ENCODE measurements around the gene CLDN11. TPM values are rescaled to one million over a fixed set of nuclear protein-coding genes. Genes with fewer than 3 reads are reported as not detected.

CLDN11 gene
- total RNA-seq, 2 experiments from 2014 or later, result not detected

DNA sequence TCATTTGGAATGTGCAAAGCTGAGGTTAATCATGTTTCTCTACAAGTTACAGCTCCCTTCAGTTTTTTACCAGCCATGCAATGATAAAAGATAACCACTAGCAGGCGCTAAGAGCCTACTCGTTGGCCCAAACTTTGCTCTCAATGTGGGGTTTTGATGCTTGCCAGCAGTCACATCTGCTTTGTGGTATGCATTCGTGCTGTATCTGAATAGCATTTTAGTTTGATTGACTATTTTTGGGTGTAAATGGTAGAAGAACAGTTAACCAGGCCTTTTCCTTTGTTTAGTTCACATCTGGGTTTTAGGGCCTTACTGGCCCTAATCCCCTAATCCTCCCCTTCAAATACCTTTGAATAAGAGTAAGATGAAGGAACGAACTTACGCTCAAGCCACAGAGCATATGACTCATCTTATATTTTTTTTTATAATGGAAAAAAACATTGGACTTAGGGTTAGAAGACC is 4.4 kb upstream of the CLDN11 start:
- Mint-ChIP-seq H3K4me1 (peaks cover 5% of the 10 kb centered on the region), H3K9me3 (ENCODE audit: low read depth) (no peaks in the 10 kb centered on the region), H3K36me3 (ENCODE audit: low read depth) (no peaks in the 10 kb centered on the region), H3K27ac (no peak overlapping the region), H3K4me3 (no peak overlapping the region), H3K27me3 (peaks cover 19% of the 10 kb centered on the region)
- CTCF ChIA-PET, result interaction anchor here (0.6 to 5.8 kb wide), 40 partner anchors 10 to 1986 kb away, joined by 3 to 81 read pairs (median 4); no protein-coding TSS in a partner anchor
- ATAC-seq (peak; percentile 53), DNase-seq (peak; percentile 58)
- intact Hi-C loops (cut with DNase I, micrococcal nuclease), result loop anchor here (1.0 to 5.0 kb wide), 5 partner anchors 83 to 552 kb away; no protein-coding TSS in a partner anchor
- POLR2A ChIA-PET, result interaction anchor here (0.6 kb wide), 1 partner anchor 243 kb away, joined by 4 read pairs; no protein-coding TSS in a partner anchor

GRCh38 chr3:170417090-170417489 is 1.6 kb upstream of the CLDN11 start:
- Mint-ChIP-seq H3K27ac (no peak overlapping the region), H3K36me3 (ENCODE audit: low read depth) (no peaks in the 10 kb centered on the region), H3K27me3 (peaks cover 38% of the 10 kb centered on the region), H3K4me1 (peaks cover 7% of the 10 kb centered on the region), H3K9me3 (ENCODE audit: low read depth) (no peaks in the 10 kb centered on the region), H3K4me3 (no peak overlapping the region)
- no peak for DNase-seq
- ATAC-seq, result no peak
- ChIA-PET POLR2A (interaction anchor here (1.0 kb wide), 1 partner anchor 40 kb away, joined by 4 read pairs; no protein-coding TSS in a partner anchor), CTCF (interaction anchor here (0.7 to 3.2 kb wide), 4 partner anchors 18 to 410 kb away, joined by 3 to 12 read pairs (median 4); no protein-coding TSS in a partner anchor)
- intact Hi-C loops (cut with DNase I, micrococcal nuclease), result loop anchor here in 1 of 2 experiments (5.0 kb wide), 1 partner anchor 155 kb away; no protein-coding TSS in a partner anchor

- peak; percentile 17 for ATAC-seq
Measured at GRCh38 chr3:170419557-170420087, 954 bp downstream of the CLDN11 start.

DNA sequence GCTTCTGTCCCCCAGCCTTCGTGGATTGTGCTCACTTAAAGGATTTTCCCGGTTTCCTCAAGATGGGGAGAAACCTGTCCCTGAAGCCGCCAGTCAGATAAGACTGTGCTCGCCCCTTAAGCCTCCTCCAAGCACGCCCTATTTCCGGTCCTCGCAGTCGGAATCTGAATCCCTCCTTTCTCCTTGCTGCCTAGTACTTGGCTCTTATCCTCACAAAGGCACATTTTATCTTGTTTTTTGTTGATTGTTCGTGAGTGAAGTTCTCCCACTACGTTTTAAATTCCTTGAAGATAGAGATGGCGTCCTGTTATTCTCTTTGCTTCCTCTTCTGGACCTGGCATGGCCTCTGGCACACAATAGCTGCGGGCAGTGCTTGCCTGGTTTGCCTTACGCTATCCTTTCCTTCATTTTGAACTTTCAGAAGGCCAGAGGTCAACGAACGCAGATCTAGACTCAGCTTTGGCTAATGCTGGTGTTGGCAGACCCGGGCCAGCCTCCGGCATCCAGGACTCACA is 1.7 kb downstream of the CLDN11 start:
- Mint-ChIP-seq H3K27ac (no peak overlapping the region), H3K36me3 (ENCODE audit: low read depth) (no peaks in the 10 kb centered on the region), H3K9me3 (ENCODE audit: low read depth) (no peaks in the 10 kb centered on the region), H3K4me3 (no peak overlapping the region), H3K27me3 (peaks cover 41% of the 10 kb centered on the region), H3K4me1 (peaks cover 7% of the 10 kb centered on the region)
- intact Hi-C loops (cut with DNase I, micrococcal nuclease), result no loop called here
- no peak for DNase-seq
- ChIA-PET POLR2A (interaction anchor here (0.6 kb wide), 1 partner anchor 23 kb away, joined by 3 read pairs; no protein-coding TSS in a partner anchor), CTCF (interaction anchor here (0.8 kb wide), 1 partner anchor 45 kb away, joined by 4 read pairs; no protein-coding TSS in a partner anchor)
- no peak for ATAC-seq

More at GRCh38 chr3:170419557-170420087, 954 bp downstream of the CLDN11 start:
- CTCF ChIA-PET, result no interaction called here
- H3K4me3 Mint-ChIP-seq, result peak overlapping the region; percentile 13
- intact Hi-C loops (cut with DNase I, micrococcal nuclease), result loop anchor here in 1 of 2 experiments (5.0 kb wide), 1 partner anchor 153 kb away; no protein-coding TSS in a partner anchor
- H3K27me3 Mint-ChIP-seq, result peaks cover 40% of the 10 kb centered on the region
- peaks cover 7% of the 10 kb centered on the region for H3K4me1 Mint-ChIP-seq
- no peaks in the 10 kb centered on the region for H3K9me3 Mint-ChIP-seq (ENCODE audit: low read depth)
- peak; percentile 36 for DNase-seq
- no peaks in the 10 kb centered on the region for H3K36me3 Mint-ChIP-seq (ENCODE audit: low read depth)
- POLR2A ChIA-PET, result no interaction called here
- no peak overlapping the region for H3K27ac Mint-ChIP-seq

- ChIA-PET CTCF (interaction anchor here (0.8 kb wide), 1 partner anchor 46 kb away, joined by 4 read pairs; no protein-coding TSS in a partner anchor), POLR2A (interaction anchor here (0.6 kb wide), 1 partner anchor 22 kb away, joined by 3 read pairs; no protein-coding TSS in a partner anchor)
- no peak for ATAC-seq
- Mint-ChIP-seq H3K27me3 (peaks cover 41% of the 10 kb centered on the region), H3K4me3 (no peak overlapping the region), H3K9me3 (ENCODE audit: low read depth) (no peaks in the 10 kb centered on the region), H3K27ac (no peak overlapping the region), H3K4me1 (peaks cover 7% of the 10 kb centered on the region), H3K36me3 (ENCODE audit: low read depth) (no peaks in the 10 kb centered on the region)
- no peak for DNase-seq
- intact Hi-C loops (cut with DNase I, micrococcal nuclease), result no loop called here
Measured at GRCh38 chr3:170421111-170421641, 2.5 kb downstream of the CLDN11 start.

DNA sequence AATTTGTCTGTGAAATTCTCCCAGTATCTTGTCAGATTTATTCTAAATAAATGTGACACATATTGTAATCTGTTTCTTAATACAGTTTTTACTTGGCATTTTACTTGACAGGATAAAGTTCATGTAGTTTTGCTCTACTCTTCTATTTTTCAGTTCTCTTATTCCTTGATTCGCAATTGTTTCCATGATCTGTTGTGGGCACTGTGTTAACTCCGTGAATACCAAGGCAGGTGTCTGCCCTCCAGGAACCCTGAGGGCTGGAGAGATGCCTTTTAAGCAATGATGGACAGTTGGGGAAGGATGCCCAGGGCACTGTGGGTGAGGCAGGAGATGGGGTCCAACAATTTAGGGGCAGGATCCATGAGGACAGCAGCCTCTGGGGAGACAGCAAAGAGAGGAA is 3.1 kb downstream of the CLDN11 start:
- Mint-ChIP-seq H3K36me3 (ENCODE audit: low read depth) (no peaks in the 10 kb centered on the region), H3K27ac (no peak overlapping the region), H3K4me3 (no peak overlapping the region), H3K27me3 (peaks cover 41% of the 10 kb centered on the region), H3K9me3 (ENCODE audit: low read depth) (no peaks in the 10 kb centered on the region), H3K4me1 (peaks cover 7% of the 10 kb centered on the region)
- ATAC-seq, result no peak
- CTCF ChIA-PET, result no interaction called here
- no peak for DNase-seq
- intact Hi-C loops (cut with DNase I, micrococcal nuclease), result no loop called here
- POLR2A ChIA-PET, result no interaction called here

DNA sequence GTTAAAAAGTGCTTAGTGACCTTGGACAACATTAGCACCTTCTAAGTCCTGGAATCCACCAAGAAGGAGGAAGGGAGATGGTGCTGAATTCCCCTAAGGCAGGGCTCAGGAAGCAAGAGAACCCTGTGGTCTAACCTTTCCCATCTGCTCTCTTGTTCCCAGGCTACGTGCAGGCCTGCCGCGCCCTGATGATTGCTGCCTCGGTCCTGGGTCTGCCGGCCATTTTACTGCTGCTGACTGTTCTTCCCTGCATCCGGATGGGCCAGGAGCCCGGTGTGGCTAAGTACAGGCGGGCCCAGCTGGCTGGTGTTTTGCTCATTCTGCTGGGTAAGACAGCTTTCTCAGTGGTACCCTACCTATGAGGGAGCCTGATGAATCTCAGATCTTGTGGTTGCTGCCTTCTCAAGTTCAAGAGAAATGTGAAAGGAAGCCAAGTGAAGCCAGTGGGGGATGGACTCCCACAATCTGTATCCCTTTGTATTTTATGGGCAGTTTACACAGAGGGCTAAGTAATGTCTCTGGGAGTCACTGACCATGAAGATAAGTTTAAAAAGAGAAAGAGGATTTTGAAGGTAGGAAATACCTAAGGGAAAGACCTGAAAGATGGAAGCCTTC is 4.4 kb downstream of the CLDN11 start:
- H3K4me3 Mint-ChIP-seq, result no peak overlapping the region
- no peaks in the 10 kb centered on the region for H3K36me3 Mint-ChIP-seq (ENCODE audit: low read depth)
- intact Hi-C loops (cut with DNase I, micrococcal nuclease), result no loop called here
- ATAC-seq (no peak), DNase-seq (no peak)
- H3K4me1 Mint-ChIP-seq, result peaks cover 7% of the 10 kb centered on the region
- ChIA-PET CTCF (interaction anchor here (0.6 kb wide), 1 partner anchor 388 kb away, joined by 3 read pairs; no protein-coding TSS in a partner anchor), POLR2A (interaction anchor here (0.6 kb wide), 1 partner anchor 423 kb away, joined by 6 read pairs; no protein-coding TSS in a partner anchor)
- H3K27me3 Mint-ChIP-seq, result peaks cover 31% of the 10 kb centered on the region
- H3K27ac Mint-ChIP-seq, result no peak overlapping the region
- H3K9me3 Mint-ChIP-seq (ENCODE audit: low read depth), result no peaks in the 10 kb centered on the region

DNA sequence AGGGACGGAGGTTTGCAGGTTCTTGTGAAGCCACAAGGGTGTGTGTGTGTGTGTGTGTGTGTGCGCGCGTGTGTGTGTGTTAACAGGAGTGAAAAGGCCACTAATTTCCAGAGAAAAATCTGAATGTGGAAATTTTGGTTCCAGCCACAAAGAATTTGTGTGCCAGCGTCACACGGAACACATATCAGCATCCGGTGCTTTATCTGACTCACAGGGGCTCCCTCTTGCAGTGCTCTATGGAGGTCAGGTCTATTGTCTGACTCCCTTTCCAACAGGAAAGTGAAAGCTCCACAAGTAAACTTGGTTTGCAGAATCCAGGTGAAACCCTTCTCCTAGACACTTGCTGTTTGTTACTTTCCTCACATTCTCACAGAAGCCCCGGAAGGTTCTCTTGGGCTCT is 6.2 kb downstream of the CLDN11 start:
- Mint-ChIP-seq H3K36me3 (ENCODE audit: low read depth) (no peaks in the 10 kb centered on the region), H3K9me3 (ENCODE audit: low read depth) (no peaks in the 10 kb centered on the region), H3K27ac (no peak overlapping the region), H3K4me3 (no peak overlapping the region), H3K27me3 (peaks cover 20% of the 10 kb centered on the region), H3K4me1 (peaks cover 21% of the 10 kb centered on the region)
- intact Hi-C loops (cut with DNase I, micrococcal nuclease), result loop anchor here in 1 of 2 experiments (5.0 kb wide), 1 partner anchor 432 kb away; no protein-coding TSS in a partner anchor
- DNase-seq, result no peak
- POLR2A ChIA-PET, result no interaction called here
- no peak for ATAC-seq
- CTCF ChIA-PET, result no interaction called here

DNA sequence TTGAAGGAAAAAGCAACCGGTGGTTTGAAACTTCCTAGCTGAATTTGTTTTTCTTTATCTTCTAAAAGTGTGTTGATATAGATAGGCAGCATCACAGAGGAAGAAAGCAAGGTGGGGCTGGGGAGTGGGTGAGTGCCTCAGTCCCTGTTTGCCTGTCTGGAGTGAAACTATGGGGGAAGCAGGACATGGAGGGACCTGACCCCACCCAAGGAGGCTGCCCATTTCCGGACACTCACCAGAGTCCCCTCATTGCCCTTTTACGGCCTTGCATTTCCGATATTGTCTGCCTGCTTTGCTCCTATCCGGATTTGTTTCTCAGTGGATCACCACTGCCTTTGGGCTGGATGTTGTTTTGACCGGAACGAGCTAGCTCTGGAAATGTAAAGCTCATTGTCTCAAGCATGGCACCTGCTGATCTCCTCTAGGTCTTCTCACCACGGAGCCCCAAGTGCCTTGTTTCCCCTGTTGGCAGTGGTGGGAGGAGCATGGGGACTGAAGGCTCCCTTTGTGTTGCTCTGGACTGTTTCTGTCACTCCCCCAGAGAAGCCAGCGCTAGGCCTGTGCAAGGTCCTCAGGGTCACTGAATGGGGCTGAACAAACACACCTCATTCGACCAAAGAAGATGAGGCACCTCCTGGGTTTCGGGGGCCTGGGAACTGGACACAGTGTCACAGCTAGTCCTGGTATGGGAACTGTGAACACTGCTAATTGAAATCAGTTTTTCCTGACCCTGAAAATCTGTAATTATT is 7.0 kb downstream of the CLDN11 start:
- H3K4me3 Mint-ChIP-seq, result no peak overlapping the region
- intact Hi-C loops (cut with DNase I, micrococcal nuclease), result loop anchor here in 1 of 2 experiments (5.0 kb wide), 1 partner anchor 432 kb away; no protein-coding TSS in a partner anchor
- ATAC-seq (no peak), DNase-seq (no peak)
- ChIA-PET CTCF (interaction anchor here (1.0 kb wide), 1 partner anchor 12 kb away, joined by 3 read pairs; no protein-coding TSS in a partner anchor), POLR2A (no interaction called here)
- no peaks in the 10 kb centered on the region for H3K36me3 Mint-ChIP-seq (ENCODE audit: low read depth)
- H3K9me3 Mint-ChIP-seq (ENCODE audit: low read depth), result no peaks in the 10 kb centered on the region
- peaks cover 18% of the 10 kb centered on the region for H3K4me1 Mint-ChIP-seq
- no peak overlapping the region for H3K27ac Mint-ChIP-seq
- H3K27me3 Mint-ChIP-seq, result peaks cover 13% of the 10 kb centered on the region

GRCh38 chr3:170426240-170426797 is 7.7 kb downstream of the CLDN11 start:
- Mint-ChIP-seq H3K9me3 (ENCODE audit: low read depth) (no peaks in the 10 kb centered on the region), H3K27ac (no peak overlapping the region), H3K4me3 (no peak overlapping the region), H3K27me3 (peaks cover 9% of the 10 kb centered on the region), H3K4me1 (peaks cover 18% of the 10 kb centered on the region), H3K36me3 (ENCODE audit: low read depth) (no peaks in the 10 kb centered on the region)
- ATAC-seq, result peak; percentile 23
- CTCF ChIA-PET, result interaction anchor here (1.0 kb wide), 1 partner anchor 13 kb away, joined by 3 read pairs; no protein-coding TSS in a partner anchor
- intact Hi-C loops (cut with DNase I, micrococcal nuclease), result loop anchor here in 1 of 2 experiments (5.0 kb wide), 1 partner anchor 431 kb away; no protein-coding TSS in a partner anchor
- DNase-seq, result no peak
- POLR2A ChIA-PET, result no interaction called here
